PC-3 (cell line): ENCODE measurements around the gene MAPK8.

ENCODE experiments used
- EZH2 ChIP-seq: fragments of 300-600 bp; sonication (generic); IDR thresholded peaks from one replicate; pipeline ENCODE4 v1.6.1; 2017; ENCODE audit warnings: antibody characterized with exemption, mild to moderate bottlenecking, low read length; ENCODE audit not compliant: unreplicated experiment
- TF ChIP-seq, protein P1 (sequence below): fragments of 300-600 bp; sonication (generic); conservative IDR thresholded peaks from 2 replicates; pipeline ENCODE4 v1.5.1; 2017; ENCODE audit warnings: antibody characterized with exemption, low read depth, mild to moderate bottlenecking, low read length

DNA sequence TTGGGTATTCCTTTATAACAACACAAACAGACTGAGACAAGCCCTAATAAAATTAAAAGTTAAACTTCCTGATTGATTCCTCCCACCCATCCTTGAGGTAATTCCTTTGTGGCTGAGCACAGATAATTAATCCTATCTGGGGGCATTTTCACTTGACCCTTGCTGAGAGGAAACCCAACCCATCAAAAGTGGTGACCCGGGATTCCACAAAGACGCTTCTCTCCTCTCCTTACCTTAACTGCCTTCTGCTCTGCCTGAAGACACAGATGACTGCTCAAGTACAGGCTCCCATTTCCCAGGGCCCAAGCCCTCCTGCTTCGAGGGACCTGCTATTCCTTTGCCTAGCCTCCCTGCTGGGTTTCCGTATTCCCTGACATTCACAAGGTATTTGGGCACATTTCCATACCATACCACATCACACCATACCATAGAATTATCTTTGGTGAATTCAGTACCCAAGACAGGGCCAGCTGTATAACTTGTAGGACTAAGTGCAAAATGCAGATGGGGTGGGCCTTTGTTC lies 9.8 kb upstream of the MAPK8 start:
- TF ChIP-seq, protein P1, sequence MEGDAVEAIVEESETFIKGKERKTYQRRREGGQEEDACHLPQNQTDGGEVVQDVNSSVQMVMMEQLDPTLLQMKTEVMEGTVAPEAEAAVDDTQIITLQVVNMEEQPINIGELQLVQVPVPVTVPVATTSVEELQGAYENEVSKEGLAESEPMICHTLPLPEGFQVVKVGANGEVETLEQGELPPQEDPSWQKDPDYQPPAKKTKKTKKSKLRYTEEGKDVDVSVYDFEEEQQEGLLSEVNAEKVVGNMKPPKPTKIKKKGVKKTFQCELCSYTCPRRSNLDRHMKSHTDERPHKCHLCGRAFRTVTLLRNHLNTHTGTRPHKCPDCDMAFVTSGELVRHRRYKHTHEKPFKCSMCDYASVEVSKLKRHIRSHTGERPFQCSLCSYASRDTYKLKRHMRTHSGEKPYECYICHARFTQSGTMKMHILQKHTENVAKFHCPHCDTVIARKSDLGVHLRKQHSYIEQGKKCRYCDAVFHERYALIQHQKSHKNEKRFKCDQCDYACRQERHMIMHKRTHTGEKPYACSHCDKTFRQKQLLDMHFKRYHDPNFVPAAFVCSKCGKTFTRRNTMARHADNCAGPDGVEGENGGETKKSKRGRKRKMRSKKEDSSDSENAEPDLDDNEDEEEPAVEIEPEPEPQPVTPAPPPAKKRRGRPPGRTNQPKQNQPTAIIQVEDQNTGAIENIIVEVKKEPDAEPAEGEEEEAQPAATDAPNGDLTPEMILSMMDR: no peak
- no peak for TF ChIP-seq EZH2
